Heart left ventricle (tissue), 16 donors: ENCODE data around the gene PARD3B. TPM values are rescaled to one million over a fixed set of nuclear protein-coding genes. Genes with fewer than 3 reads are reported as not detected.
A peak's percentile ranks its signal among the peaks of the same experiment; 100 is the strongest.

Source experiments
- ATAC-seq, 4 donors: fragments of 200-7000 bp; cut with Tn5 transposase; one replicate each; pipeline ENCODE4 v1.9.1; 2020 to 2022; ENCODE audit warnings: moderate library complexity in 4 of 4, mild to moderate bottlenecking in 3 of 4, moderate number of reproducible peaks in 1 of 4
- DNase-seq, 5 donors: peaks; one replicate each; pipeline ENCODE4 v3.0.0-alpha.2; 2020
- H3K27ac ChIP-seq, 12 donors: fragments of 200-600 bp; sonication (generic) in 4 of 12; one replicate each; pipeline versions ENCODE4 v1.5.0 to v1.8.0; 2016 to 2022; ENCODE audit warnings: mild to moderate bottlenecking in 2 of 12
- H3K27me3 ChIP-seq, 9 donors: fragments of 200-600 bp; sonication (generic) in 2 of 9; one replicate each; pipeline versions ENCODE4 v1.5.1 to v1.8.0; 2016 to 2022; ENCODE audit warnings: mild to moderate bottlenecking in 3 of 9
- H3K36me3 ChIP-seq, 9 donors: fragments of 200-600 bp; sonication (generic) in 2 of 9; one replicate each; pipeline versions ENCODE4 v1.5.0 to v1.8.0; 2018 to 2022; ENCODE audit warnings: mild to moderate bottlenecking in 2 of 9
- H3K4me1 ChIP-seq, 12 donors: fragments of 200-600 bp; sonication (generic) in 4 of 12; one replicate each; pipeline versions ENCODE4 v1.5.0 to v1.8.0; 2016 to 2022; ENCODE audit warnings: mild to moderate bottlenecking in 3 of 12
- H3K4me3 ChIP-seq, 12 donors: fragments of 200-600 bp; sonication (generic) in 4 of 12; one replicate each; pipeline versions ENCODE4 v1.5.0 to v1.8.0; 2017 to 2022; ENCODE audit warnings: mild to moderate bottlenecking in 9 of 12, moderate library complexity in 4 of 12
- H3K9me3 ChIP-seq, 12 donors: fragments of 200-600 bp; sonication (generic) in 4 of 12; one replicate each; pipeline versions ENCODE4 v1.5.0 to v1.8.0; 2016 to 2022; ENCODE audit warnings: mild to moderate bottlenecking in 1 of 12
- CTCF ChIP-seq, 12 donors: fragments of 200-600 bp; sonication (generic) in 4 of 12; IDR thresholded peaks; one replicate each; pipeline versions ENCODE4 v1.5.0 to v1.8.0; 2018 to 2022; ENCODE audit warnings: antibody characterized with exemption in 12 of 12, mild to moderate bottlenecking in 5 of 12
- POLR2A ChIP-seq, 2 donors: fragments of 450-650 bp; IDR thresholded peaks; one replicate each; pipeline ENCODE4 v1.6.1; 2017; ENCODE audit warnings: antibody characterized with exemption in 2 of 2, mild to moderate bottlenecking in 2 of 2, moderate library complexity in 2 of 2
- WGBS, 4 donors: extraction: QIAGEN DNeasy Blood & Tissue Kit in 2 of 4; methylation state at CpG; one replicate each; pipeline versions ENCODE4 v1.1.5 to v1.1.7; 2013 to 2018; 5-methylcytosine and 5-hydroxymethylcytosine counted together
- intact Hi-C, 10 donors: fragments of 100-400 bp; cut with DNase I; formaldehyde crosslinking; loops; one replicate each; pipeline versions ENCODE4 v1.11.1 to v1.14.2; 2022
- polyA plus RNA-seq, 2 donors: library from polyadenylated mRNA; stranded (reverse); fragments of 200-250 nt; gene quantifications; one replicate each; pipeline ENCODE4 v1.2.3, GENCODE V29; 2013
- total RNA-seq, 9 donors: library from RNA; depleted of rRNA in 2 of 9; stranded (reverse); fragments of >200 nt in 2 of 9; fragmentation: NEBNext Ultra II Directional in 3 of 9; extraction: Animal tissue kit (Norgen Biotek cat#: 25700) in 3 of 9; gene quantifications; one replicate each; pipeline versions ENCODE4 v1.1.0 to v1.2.4, GENCODE V29; 2016 to 2023
- donor health status: ischemic (EF 13 %, LVEDD 7.1; RV severe dilation, severe dysfunction).
- donor health status: healthy with polysubstance abuse.
- donor health status: DM: no; HTN: yes; CAD: no.
- donor health status: DM: no; HTN: no; CAD: no.
- donor health status: ischemic (EF 25% LVEDD 6.9; RV normal size, moderate dysfunction).
- donor health status: ischemic (EF 25% LVEDD 5.7; RV mildly dilated, moderate dysfunction).
- donor health status: healthy.
- donor health status: DM: yes; HTN: yes; CAD: no.
- donor health status: ischemic (EF 35%, LVEDD 5.7; RV mildly dilated, moderate dysfunction).
- donor health status: nonischemic (EF 11% LVEDD 7.7; RV severe dilation, severe dysfunction).
- donor health status: DM: yes; HTN: yes; CAD: no.
- donor health status: PGD.
- donor health status: ischemic (EF 29% LVEDD 5.4; RV normal size, mild dysfunction).
- donor health status: nonischemic (EF 23%, LVEDD 6.1; RV moderate dilation, normal function).

PARD3B gene
- total and polyA plus RNA-seq, 11 donors: 0.71 to 15.1 (median 6.2) TPM

- Histone ChIP-seq H3K4me3 (no peak overlapping the region), H3K36me3 (no peaks in the 10 kb centered on the region), H3K27ac (no peak overlapping the region), H3K4me1 (no peaks in the 10 kb centered on the region), H3K9me3 (peaks cover 0 to 22% (median 5%) of the 10 kb centered on the region in 12 donors), H3K27me3 (peaks cover 0 to 4% (median 0%) of the 10 kb centered on the region in 9 donors)
- DNase-seq: no peak
- peak in 1 of 4 donors; percentile 44 for ATAC-seq
- intact Hi-C loops: no loop called here
- no peak for TF ChIP-seq CTCF (IDR thresholded peaks at IDR 0.05)
- TF ChIP-seq POLR2A (IDR thresholded peaks at IDR 0.05): no peak
- WGBS, 4 donors: 75 to 87% (median 84%) methylated on average over 3 of the region's 3 CpGs
Observed at GRCh38 chr2:205607146-205607545, 1061.9 kb downstream of the PARD3B start.

GRCh38 chr2:205609113-205609512, 1063.8 kb downstream of the PARD3B start:
- no peak overlapping the region for H3K27ac ChIP-seq
- H3K4me3 ChIP-seq: no peak overlapping the region
- H3K4me1 ChIP-seq: no peaks in the 10 kb centered on the region
- TF ChIP-seq CTCF (IDR thresholded peaks at IDR 0.05) (no peak), POLR2A (IDR thresholded peaks at IDR 0.05) (no peak)
- H3K27me3 ChIP-seq: peaks cover 0 to 4% (median 0%) of the 10 kb centered on the region in 9 donors
- 38 to 56% (median 52%) methylated on average over 8 of the region's 8 CpGs for WGBS, 4 donors
- DNase-seq: no peak
- intact Hi-C loops: no loop called here
- peaks cover 0 to 3% (median 0%) of the 10 kb centered on the region in 12 donors for H3K9me3 ChIP-seq
- ATAC-seq: no peak
- no peaks in the 10 kb centered on the region for H3K36me3 ChIP-seq

GRCh38 chr2:205610437-205610836, 1065.2 kb downstream of the PARD3B start:
- Histone ChIP-seq H3K27ac (no peak overlapping the region), H3K36me3 (no peaks in the 10 kb centered on the region), H3K4me3 (no peak overlapping the region), H3K9me3 (peaks cover 0 to 8% (median 0%) of the 10 kb centered on the region in 12 donors), H3K4me1 (no peaks in the 10 kb centered on the region), H3K27me3 (peaks cover 0 to 4% (median 0%) of the 10 kb centered on the region in 9 donors)
- ATAC-seq (no peak), DNase-seq (no peak)
- intact Hi-C loops: no loop called here
- TF ChIP-seq POLR2A (IDR thresholded peaks at IDR 0.05) (no peak), CTCF (IDR thresholded peaks at IDR 0.05) (no peak)
- 95 to 99% (median 97%) methylated on average over 1 of the region's 1 CpG for WGBS, 4 donors

GRCh38 chr2:205612636-205613035, 1067.4 kb downstream of the PARD3B start:
- Histone ChIP-seq H3K4me1 (no peaks in the 10 kb centered on the region), H3K9me3 (peaks cover 0 to 8% (median 0%) of the 10 kb centered on the region in 12 donors), H3K36me3 (no peaks in the 10 kb centered on the region), H3K27ac (peak overlapping the region in 1 of 12 donors; percentile 59), H3K27me3 (peaks cover 0 to 4% (median 0%) of the 10 kb centered on the region in 9 donors), H3K4me3 (no peak overlapping the region)
- DNase-seq (no peak), ATAC-seq (no peak)
- WGBS, 4 donors: 54 to 76% (median 58%) methylated on average over 4 of the region's 4 CpGs
- TF ChIP-seq CTCF (IDR thresholded peaks at IDR 0.05) (no peak), POLR2A (IDR thresholded peaks at IDR 0.05) (no peak)
- intact Hi-C loops: no loop called here
